CD4-positive, alpha-beta T cell treated with Interleukin-10 for 1 hour (primary cell): Measurements from ENCODE around the gene BCL6B.

Experiments
- DNase-seq: peaks from one replicate; pipeline ENCODE4 v3.0.0-alpha.2; 2020

The BCL6B gene

GRCh38 chr17:7063518-7064094, 40.8 kb downstream of the BCL6B start:
- no peak for DNase-seq

- DNase-seq, result no peak
Measured at GRCh38 chr17:7064261-7064660, 41.4 kb downstream of the BCL6B start.

- DNase-seq, result no peak
Measured at GRCh38 chr17:7067198-7067597, 44.3 kb downstream of the BCL6B start.

- no peak for DNase-seq
Measured at GRCh38 chr17:7068268-7068667, 45.4 kb downstream of the BCL6B start.

GRCh38 chr17:7070712-7071111, 47.9 kb downstream of the BCL6B start:
- no peak for DNase-seq

- no peak for DNase-seq
Measured at GRCh38 chr17:7072406-7072805, 49.6 kb downstream of the BCL6B start.

- no peak for DNase-seq
Measured at GRCh38 chr17:7074931-7075330, 52.1 kb downstream of the BCL6B start.

- DNase-seq, result no peak
Measured at GRCh38 chr17:7077911-7078546, 55.2 kb downstream of the BCL6B start.

GRCh38 chr17:7078711-7079110, 55.9 kb downstream of the BCL6B start:
- DNase-seq, result no peak
